T-helper 1 cell treated with Interleukin-12 subunit alpha and Interleukin-12 subunit beta and Interleukin-4 antibody, amounts not matched to agents 30 μg/mL and 1 μg/mL, for 36 hours (primary cell): ENCODE results near the gene MKLN1.
"Not testable (repeated sequence)": the region's sequence is repeated elsewhere in the genome, so short reads cannot be mapped to it uniquely, and the experiment has no call there.

ENCODE experiments used
- H3K27ac Mint-ChIP-seq: one replicate; pipeline ENCODE4 v1.8.0; 2021; ENCODE audit warnings: mild to moderate bottlenecking, mixed read lengths
- H3K27me3 Mint-ChIP-seq: one replicate; pipeline ENCODE4 v1.8.0; 2021; ENCODE audit warnings: low read depth, mixed read lengths
- H3K36me3 Mint-ChIP-seq: one replicate; pipeline ENCODE4 v1.8.0; 2021; ENCODE audit warnings: low read depth, mixed read lengths
- H3K4me1 Mint-ChIP-seq: one replicate; pipeline ENCODE4 v1.8.0; 2021; ENCODE audit warnings: low read depth, mixed read lengths
- H3K4me3 Mint-ChIP-seq: one replicate; pipeline ENCODE4 v1.8.0; 2021; ENCODE audit warnings: mild to moderate bottlenecking, moderate library complexity, mixed read lengths
- H3K9me3 Mint-ChIP-seq: one replicate; pipeline ENCODE4 v1.8.0; 2021; ENCODE audit warnings: mixed read lengths

MKLN1 gene

GRCh38 chr7:131506597-131506996 lies 178.9 kb downstream of the MKLN1 start:
- H3K27ac Mint-ChIP-seq = no peak overlapping the region

GRCh38 chr7:131507592-131508331 lies 180.1 kb downstream of the MKLN1 start:
- Mint-ChIP-seq H3K4me3 (no peak overlapping the region), H3K36me3 (no peaks in the 10 kb centered on the region), H3K4me1 (peaks cover 24% of the 10 kb centered on the region)

More at GRCh38 chr7:131506597-131506996, 178.9 kb downstream of the MKLN1 start:
- Mint-ChIP-seq H3K36me3 (no peaks in the 10 kb centered on the region), H3K27me3 (peaks cover 3% of the 10 kb centered on the region), H3K4me3 (no peak overlapping the region), H3K4me1 (peaks cover 27% of the 10 kb centered on the region), H3K9me3 (no peaks in the 10 kb centered on the region)

DNA sequence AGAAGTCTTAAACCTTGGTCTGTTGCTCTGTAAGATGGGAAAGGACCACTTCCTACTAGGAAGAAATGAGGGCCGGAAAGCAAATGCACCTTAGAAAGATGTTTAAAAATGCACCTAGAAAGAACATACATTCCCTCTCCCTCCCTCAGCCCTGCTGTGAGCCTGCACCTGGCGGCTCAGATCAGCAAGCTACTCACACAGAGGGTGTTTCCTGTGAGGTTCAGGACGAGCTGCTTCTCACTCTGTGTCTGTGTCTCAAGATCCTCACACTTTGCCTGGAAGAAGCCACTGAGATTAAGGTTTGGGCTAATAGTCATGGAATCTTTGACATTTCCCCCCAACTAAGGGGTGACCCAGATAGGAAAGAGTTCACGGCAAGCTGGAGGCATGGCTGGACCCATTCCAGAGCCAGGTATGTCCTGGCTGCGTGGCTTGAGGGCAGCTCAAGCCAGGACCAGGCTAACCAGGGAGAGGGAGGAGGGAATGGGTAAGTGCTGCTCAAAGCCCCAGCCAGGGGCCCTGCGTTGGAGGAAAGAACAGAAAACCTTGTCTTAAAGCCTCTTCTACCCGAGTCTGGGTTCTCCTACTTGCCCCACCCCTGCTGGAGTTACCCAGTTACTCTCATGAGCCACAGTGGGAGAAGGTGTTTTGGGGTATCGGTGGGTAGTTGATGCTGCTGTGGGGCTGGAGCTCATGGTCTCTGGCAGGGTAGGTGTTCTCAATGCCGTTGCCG lies 181.2 kb downstream of the MKLN1 start:
- Mint-ChIP-seq H3K4me1 (peaks cover 32% of the 10 kb centered on the region), H3K36me3 (no peaks in the 10 kb centered on the region), H3K27me3 (peaks cover 3% of the 10 kb centered on the region), H3K4me3 (no peak overlapping the region), H3K9me3 (no peaks in the 10 kb centered on the region), H3K27ac (peak overlapping the region; percentile 15)

More at GRCh38 chr7:131507592-131508331, 180.1 kb downstream of the MKLN1 start:
- Mint-ChIP-seq H3K9me3 (no peaks in the 10 kb centered on the region), H3K27me3 (peaks cover 3% of the 10 kb centered on the region), H3K27ac (no peak overlapping the region)

GRCh38 chr7:131509781-131510180 lies 182.1 kb downstream of the MKLN1 start:
- Mint-ChIP-seq H3K9me3 (no peaks in the 10 kb centered on the region), H3K27me3 (peaks cover 3% of the 10 kb centered on the region), H3K4me3 (no peak overlapping the region), H3K4me1 (peaks cover 31% of the 10 kb centered on the region), H3K36me3 (no peaks in the 10 kb centered on the region), H3K27ac (no peak overlapping the region)

DNA sequence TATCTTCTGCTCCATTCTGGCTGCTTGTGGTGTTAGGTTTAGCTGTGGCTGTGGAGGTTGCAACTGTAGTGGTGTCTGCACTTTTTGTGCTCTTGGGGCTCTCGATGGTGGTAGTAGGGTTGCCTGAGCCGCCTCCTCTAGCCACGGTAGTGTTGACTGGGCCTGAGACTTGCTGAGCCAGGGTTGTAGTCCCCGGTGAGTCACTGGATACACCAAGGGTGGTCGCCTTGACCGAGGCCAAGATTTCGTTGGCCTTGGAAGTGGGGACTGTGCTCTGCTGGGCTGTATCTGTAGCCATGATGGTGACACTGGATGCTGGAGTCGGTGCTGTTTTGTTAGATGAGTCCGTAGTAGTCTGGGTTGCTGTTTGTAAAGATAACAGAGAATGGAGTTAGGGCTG lies 183.4 kb downstream of the MKLN1 start:
- Mint-ChIP-seq H3K9me3 (no peaks in the 10 kb centered on the region), H3K27me3 (peaks cover 3% of the 10 kb centered on the region), H3K4me1 (peaks cover 29% of the 10 kb centered on the region), H3K36me3 (no peaks in the 10 kb centered on the region), H3K27ac (no peak overlapping the region), H3K4me3 (no peak overlapping the region)

DNA sequence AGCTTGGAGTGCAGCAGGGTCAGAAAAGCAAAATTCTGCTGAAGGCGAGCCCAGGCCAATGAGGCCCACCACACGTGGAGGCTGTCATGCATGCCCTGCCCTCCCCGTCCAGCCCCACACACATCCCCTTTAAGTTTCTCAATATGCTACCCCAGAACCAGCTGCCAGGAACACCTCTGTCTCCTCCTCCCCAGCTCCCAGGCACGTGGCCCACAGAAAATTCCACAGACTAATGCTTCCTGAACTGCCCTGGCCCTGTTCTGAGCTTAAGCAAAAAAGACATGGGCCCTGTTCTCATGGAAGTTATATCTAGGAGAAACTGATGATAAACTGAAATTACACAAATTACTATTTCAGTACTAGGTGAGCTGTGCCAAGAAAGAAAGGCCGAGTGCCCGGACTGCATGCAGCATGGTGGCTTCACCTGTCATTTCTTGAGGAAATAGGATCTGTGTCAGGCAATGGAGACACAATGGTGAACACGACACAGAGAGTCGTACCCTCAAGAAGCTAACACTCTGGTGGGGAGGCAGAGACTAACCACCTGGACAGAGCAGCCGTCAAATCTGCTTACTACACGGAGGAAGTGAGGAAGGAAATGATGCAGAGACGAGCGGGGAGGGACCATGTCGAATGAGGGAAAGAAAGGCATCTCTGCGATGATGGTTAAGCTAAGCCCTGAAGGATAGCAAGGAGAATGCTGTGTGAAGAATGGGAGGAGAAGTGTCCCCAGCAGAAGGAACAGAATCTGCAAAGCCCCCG lies 184.3 kb downstream of the MKLN1 start:
- Mint-ChIP-seq H3K9me3 (no peaks in the 10 kb centered on the region), H3K27me3 (peaks cover 3% of the 10 kb centered on the region), H3K27ac (peak overlapping the region; percentile 41), H3K36me3 (no peaks in the 10 kb centered on the region), H3K4me1 (peaks cover 29% of the 10 kb centered on the region), H3K4me3 (no peak overlapping the region)

GRCh38 chr7:131513245-131514061 lies 185.8 kb downstream of the MKLN1 start:
- Mint-ChIP-seq H3K27me3 (peaks cover 3% of the 10 kb centered on the region), H3K4me1 (peaks cover 19% of the 10 kb centered on the region), H3K4me3 (no peak overlapping the region), H3K27ac (peak overlapping the region; percentile 28), H3K9me3 (no peaks in the 10 kb centered on the region), H3K36me3 (no peaks in the 10 kb centered on the region)

- H3K36me3 Mint-ChIP-seq, H3K27me3 Mint-ChIP-seq, H3K27ac Mint-ChIP-seq, H3K4me3 Mint-ChIP-seq, H3K9me3 Mint-ChIP-seq: not testable (repeated sequence)
- peaks cover 15% of the 10 kb centered on the region for H3K4me1 Mint-ChIP-seq
Observed at GRCh38 chr7:131515471-131515870, 187.8 kb downstream of the MKLN1 start.

DNA sequence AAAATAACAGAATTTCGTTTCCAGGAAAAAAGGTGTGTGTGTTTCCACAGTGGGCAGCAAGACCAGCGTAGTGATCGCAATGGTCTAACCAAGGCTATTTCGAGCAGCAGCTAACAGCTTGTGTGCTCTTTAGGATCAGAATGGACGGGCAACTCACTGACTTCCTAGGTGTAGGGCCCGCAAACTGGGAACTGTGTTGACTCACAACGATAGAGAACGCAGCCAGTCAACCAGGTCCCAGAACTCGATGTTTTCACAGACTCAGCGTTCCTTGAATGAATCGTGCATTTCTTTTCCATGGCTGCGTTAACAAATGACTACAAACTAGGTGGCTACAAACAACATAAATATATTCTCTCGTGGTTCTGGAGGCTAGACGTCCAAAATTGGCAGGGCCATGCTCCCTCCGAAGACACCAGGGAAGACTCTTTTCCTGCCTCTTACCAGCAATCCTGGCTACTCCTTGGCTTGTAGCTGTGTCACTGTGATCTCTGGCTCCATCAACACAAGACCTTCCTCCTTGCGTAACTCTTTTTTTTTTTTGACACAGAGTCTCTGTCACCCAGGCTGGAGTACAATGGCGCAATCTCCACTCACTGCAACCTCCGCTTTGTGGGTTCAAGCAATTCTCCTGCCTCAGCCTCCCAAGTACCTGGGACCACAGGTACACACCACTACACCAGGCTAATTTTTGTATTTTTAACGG lies 189.7 kb downstream of the MKLN1 start:
- no peak overlapping the region for H3K4me3 Mint-ChIP-seq
- H3K4me1 Mint-ChIP-seq = peaks cover 14% of the 10 kb centered on the region
- no peaks in the 10 kb centered on the region for H3K27me3 Mint-ChIP-seq
- peaks cover 2% of the 10 kb centered on the region for H3K36me3 Mint-ChIP-seq
- no peak overlapping the region for H3K27ac Mint-ChIP-seq
- H3K9me3 Mint-ChIP-seq = no peaks in the 10 kb centered on the region

DNA sequence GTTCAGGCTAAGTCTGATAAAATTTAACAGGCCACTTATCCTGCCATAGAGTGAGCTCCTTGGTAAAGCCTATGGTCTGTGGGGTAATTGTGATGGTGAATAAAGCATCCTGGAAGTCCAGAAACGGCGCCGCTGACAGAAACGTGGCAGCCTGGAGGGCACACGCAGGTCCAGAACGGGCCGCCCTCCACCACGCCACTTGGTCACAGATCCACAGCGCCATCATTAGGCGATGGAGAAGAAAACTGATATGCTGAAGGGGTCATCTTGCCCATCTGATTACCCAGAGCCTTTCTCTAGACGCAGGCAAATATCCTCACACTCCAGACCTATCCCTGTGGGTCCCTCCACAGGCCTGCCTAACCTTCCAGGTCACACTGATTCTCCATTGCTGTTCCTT lies 190.9 kb downstream of the MKLN1 start:
- no peaks in the 10 kb centered on the region for H3K27me3 Mint-ChIP-seq
- no peak overlapping the region for H3K27ac Mint-ChIP-seq
- H3K9me3 Mint-ChIP-seq = no peaks in the 10 kb centered on the region
- H3K36me3 Mint-ChIP-seq = peaks cover 6% of the 10 kb centered on the region
- H3K4me1 Mint-ChIP-seq = peaks cover 14% of the 10 kb centered on the region
- H3K4me3 Mint-ChIP-seq = no peak overlapping the region

- Mint-ChIP-seq H3K27me3 (peaks cover 13% of the 10 kb centered on the region), H3K36me3 (peaks cover 8% of the 10 kb centered on the region), H3K27ac (peak overlapping the region; percentile 52), H3K9me3 (no peaks in the 10 kb centered on the region), H3K4me3 (no peak overlapping the region), H3K4me1 (peaks cover 13% of the 10 kb centered on the region)
Observed at GRCh38 chr7:131521651-131522163, 194.0 kb downstream of the MKLN1 start.

- peak overlapping the region; percentile 78 for H3K27ac Mint-ChIP-seq
- peaks cover 17% of the 10 kb centered on the region for H3K27me3 Mint-ChIP-seq
- peaks cover 18% of the 10 kb centered on the region for H3K4me1 Mint-ChIP-seq
- peaks cover 8% of the 10 kb centered on the region for H3K36me3 Mint-ChIP-seq
- H3K9me3 Mint-ChIP-seq = no peaks in the 10 kb centered on the region
- peak overlapping the region; percentile 24 for H3K4me3 Mint-ChIP-seq
Observed at GRCh38 chr7:131522325-131522930, 194.8 kb downstream of the MKLN1 start.

GRCh38 chr7:131524115-131524514 lies 196.4 kb downstream of the MKLN1 start:
- Mint-ChIP-seq H3K4me3 (no peak overlapping the region), H3K4me1 (peaks cover 18% of the 10 kb centered on the region), H3K36me3 (peaks cover 8% of the 10 kb centered on the region), H3K9me3 (no peaks in the 10 kb centered on the region), H3K27me3 (peaks cover 18% of the 10 kb centered on the region), H3K27ac (no peak overlapping the region)
